Stomach smooth muscle (tissue), 2 donors: ENCODE results near the gene ARL15.

Experiments
- H3K27ac ChIP-seq: one replicate; pipeline ENCODE4 v1.7.0; 2013; ENCODE audit warnings: mild to moderate bottlenecking, low read length, inconsistent platforms
- H3K27me3 ChIP-seq, 2 donors: one replicate each; pipeline ENCODE4 v1.7.0; 2013; ENCODE audit warnings: low read length in 2 of 2; ENCODE audit not compliant: insufficient read depth in 2 of 2, control insufficient read depth in 1 of 2
- H3K36me3 ChIP-seq, 2 donors: one replicate each; pipeline ENCODE4 v1.7.0; 2013; ENCODE audit warnings: low read length in 2 of 2; ENCODE audit not compliant: control insufficient read depth in 2 of 2, insufficient read depth in 2 of 2
- H3K4me1 ChIP-seq: one replicate; pipeline ENCODE4 v1.7.0; 2013; ENCODE audit warnings: low read length; ENCODE audit not compliant: control insufficient read depth, insufficient read depth
- H3K4me3 ChIP-seq, 2 donors: one replicate each; pipeline ENCODE4 v1.7.0; 2013; ENCODE audit warnings: low read length in 2 of 2
- H3K9ac ChIP-seq, 2 donors: one replicate each; pipeline ENCODE4 v1.7.0; 2013; ENCODE audit warnings: low read length in 2 of 2, mild to moderate bottlenecking in 1 of 2
- H3K9me3 ChIP-seq, 2 donors: one replicate each; pipeline ENCODE4 v1.7.0; 2013; ENCODE audit warnings: low read length in 2 of 2; ENCODE audit not compliant: control insufficient read depth in 2 of 2
- donor health status: healthy.
- donor health status: Pancreatic carcinoma.

ARL15 gene

DNA sequence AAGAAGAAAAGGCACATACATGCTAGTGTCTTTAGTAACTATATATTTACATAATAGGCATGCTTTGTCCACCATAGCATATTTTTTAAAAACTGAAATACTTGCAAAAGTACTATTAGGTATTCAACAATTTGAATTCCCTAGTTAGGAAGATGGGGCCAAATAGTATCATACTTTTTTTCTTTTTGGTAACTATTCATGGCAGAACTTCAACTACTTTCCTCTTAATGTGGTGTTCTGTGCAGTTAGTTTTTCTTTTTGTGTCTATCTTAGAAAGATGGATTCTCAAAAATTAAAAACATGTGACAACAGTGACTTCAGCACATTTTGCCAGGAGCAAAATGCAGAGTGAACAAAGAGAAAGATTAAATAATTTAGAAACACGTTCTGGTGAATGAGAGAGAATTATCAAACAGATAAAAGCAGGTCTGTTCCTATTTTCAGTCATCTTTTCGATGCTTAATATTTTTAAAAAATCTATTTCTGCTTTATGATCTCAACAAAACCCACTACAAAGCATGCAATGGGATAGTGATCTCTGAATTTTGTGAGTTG lies 341.1 kb downstream of the ARL15 start:
- H3K36me3 ChIP-seq = no peaks in the 10 kb centered on the region
- H3K4me1 ChIP-seq = no peaks in the 10 kb centered on the region
- no peak overlapping the region for H3K4me3 ChIP-seq
- H3K9ac ChIP-seq = no peak overlapping the region
- no peaks in the 10 kb centered on the region for H3K27me3 ChIP-seq
- no peaks in the 10 kb centered on the region for H3K9me3 ChIP-seq
- no peak overlapping the region for H3K27ac ChIP-seq

DNA sequence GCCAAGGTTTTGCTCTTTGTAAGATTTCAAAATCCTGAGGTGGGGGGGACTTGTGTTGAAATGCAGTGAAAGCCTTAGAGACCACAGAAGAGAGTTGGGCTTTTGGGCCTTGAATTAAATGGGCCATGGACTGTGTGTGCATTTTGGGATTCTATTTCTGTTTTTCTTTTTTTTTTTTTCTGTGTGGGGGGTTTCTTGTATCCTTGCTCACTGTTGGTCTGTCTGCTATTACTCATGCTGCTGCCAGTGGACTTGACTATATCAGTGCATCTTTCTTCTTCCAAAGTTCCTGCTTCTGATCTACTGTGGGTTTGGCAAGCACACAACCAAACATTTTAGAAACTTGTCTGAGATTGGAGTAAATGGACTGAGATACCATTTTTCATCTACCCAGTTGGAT lies 344.9 kb downstream of the ARL15 start:
- no peak overlapping the region for H3K4me3 ChIP-seq
- H3K9me3 ChIP-seq = no peaks in the 10 kb centered on the region
- no peaks in the 10 kb centered on the region for H3K36me3 ChIP-seq
- no peak overlapping the region for H3K9ac ChIP-seq
- no peaks in the 10 kb centered on the region for H3K4me1 ChIP-seq
- no peak overlapping the region for H3K27ac ChIP-seq
- H3K27me3 ChIP-seq = no peaks in the 10 kb centered on the region

DNA sequence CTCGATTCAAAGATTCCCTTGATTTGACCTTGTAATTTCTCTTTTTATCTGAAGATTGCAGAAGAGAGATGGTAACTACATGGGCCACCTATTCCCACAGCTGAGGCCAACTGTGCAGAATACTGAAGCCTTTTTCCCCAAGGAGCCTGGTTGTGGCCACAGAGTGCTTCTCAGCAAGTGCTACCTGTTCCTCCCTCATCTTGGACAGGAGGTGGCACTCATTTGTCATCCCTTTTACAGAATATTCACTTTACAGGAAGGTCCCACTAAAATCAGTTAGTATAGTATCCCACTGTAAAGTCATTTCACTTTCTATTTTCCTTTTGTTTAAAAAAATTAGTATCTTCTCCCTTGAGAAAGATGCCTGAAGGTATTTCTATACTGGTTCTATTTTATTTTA lies 346.4 kb downstream of the ARL15 start:
- H3K27me3 ChIP-seq = no peaks in the 10 kb centered on the region
- H3K4me3 ChIP-seq = no peak overlapping the region
- H3K9ac ChIP-seq = no peak overlapping the region
- H3K4me1 ChIP-seq = no peaks in the 10 kb centered on the region
- H3K27ac ChIP-seq = no peak overlapping the region
- H3K36me3 ChIP-seq = no peaks in the 10 kb centered on the region
- no peaks in the 10 kb centered on the region for H3K9me3 ChIP-seq

DNA sequence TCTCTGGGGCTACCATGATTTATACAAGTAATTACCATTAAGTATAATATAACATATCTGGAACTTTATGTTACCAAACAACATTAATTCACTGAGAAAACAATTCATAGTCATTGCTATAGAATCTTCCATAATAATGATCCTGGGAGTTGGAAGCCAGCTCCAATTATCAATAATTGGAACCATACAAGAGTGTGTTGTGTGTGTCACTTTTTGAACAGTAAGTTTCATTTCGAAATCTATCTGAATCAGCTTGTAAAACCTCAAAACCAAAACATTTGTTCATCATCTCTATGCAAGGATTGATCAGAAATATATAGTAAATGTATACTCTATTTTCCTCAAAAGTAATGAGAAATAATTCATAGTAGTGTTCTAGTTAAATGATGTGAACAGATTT lies 348.1 kb downstream of the ARL15 start:
- Histone ChIP-seq H3K27ac (no peak overlapping the region), H3K9ac (no peak overlapping the region), H3K4me3 (no peak overlapping the region), H3K27me3 (no peaks in the 10 kb centered on the region), H3K9me3 (peaks cover 0 to 2% of the 10 kb centered on the region in 2 donors), H3K4me1 (no peaks in the 10 kb centered on the region), H3K36me3 (no peaks in the 10 kb centered on the region)

DNA sequence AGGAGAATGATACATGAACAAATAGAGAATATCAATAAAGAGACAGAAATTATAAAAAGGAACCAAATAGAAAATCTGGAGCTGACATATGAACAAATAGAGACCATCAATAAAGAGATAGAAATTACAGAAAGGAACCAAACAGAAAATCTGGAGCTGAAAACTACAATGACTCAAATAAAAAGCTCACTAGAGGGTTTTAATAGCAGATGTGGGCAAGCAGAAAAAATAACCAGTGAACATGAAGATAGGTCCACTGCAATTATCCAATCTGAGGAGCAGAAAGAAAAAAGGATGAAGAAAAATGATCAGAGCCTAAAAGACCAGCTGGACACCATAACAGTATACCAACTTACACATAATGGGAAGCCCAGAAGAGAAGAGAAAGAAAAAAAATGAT lies 353.7 kb downstream of the ARL15 start:
- H3K4me3 ChIP-seq = no peak overlapping the region
- no peaks in the 10 kb centered on the region for H3K4me1 ChIP-seq
- peaks cover 0 to 5% of the 10 kb centered on the region in 2 donors for H3K9me3 ChIP-seq
- no peak overlapping the region for H3K27ac ChIP-seq
- no peak overlapping the region for H3K9ac ChIP-seq
- H3K27me3 ChIP-seq = no peaks in the 10 kb centered on the region
- no peaks in the 10 kb centered on the region for H3K36me3 ChIP-seq

DNA sequence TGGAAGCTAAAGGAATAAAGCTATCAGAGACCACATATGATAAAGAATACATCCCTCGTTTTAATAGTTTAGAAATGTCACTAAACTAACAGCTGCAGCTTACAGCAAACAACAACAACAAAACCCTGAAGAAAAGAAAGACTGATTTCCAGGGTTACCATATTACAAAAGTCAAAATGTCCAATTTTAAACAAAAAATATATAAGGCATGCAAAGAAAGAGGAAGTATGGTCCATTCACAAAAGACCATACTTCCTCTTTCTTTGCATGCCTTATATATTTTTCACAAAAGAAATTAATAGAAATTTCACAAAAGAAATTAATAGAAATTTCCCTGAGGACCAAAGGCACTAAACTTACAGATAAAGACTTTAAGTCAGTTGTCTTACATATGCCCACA lies 354.2 kb downstream of the ARL15 start:
- H3K27ac ChIP-seq = no peak overlapping the region
- H3K36me3 ChIP-seq = no peaks in the 10 kb centered on the region
- no peaks in the 10 kb centered on the region for H3K27me3 ChIP-seq
- H3K9me3 ChIP-seq = peaks cover 0 to 5% of the 10 kb centered on the region in 2 donors
- no peak overlapping the region for H3K9ac ChIP-seq
- H3K4me3 ChIP-seq = no peak overlapping the region
- H3K4me1 ChIP-seq = no peaks in the 10 kb centered on the region

DNA sequence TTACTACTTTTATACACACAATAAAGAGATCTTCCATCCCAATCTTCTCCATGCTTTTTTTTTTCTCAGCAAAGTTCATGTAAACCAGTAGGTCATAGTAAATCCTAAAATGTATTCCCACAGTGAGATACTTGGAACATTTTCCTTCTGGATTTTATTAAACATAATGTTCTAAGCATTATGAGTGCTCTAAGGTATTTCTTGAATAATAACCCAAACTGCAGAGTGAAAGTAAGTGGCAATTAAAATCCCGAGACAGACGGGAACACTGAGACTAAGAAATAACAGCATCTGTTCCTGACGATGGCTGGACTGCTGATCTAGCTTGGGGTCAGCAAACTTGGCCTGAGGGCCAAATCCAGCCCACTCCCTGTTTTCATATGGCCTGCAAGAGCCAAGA lies 359.8 kb downstream of the ARL15 start:
- no peaks in the 10 kb centered on the region for H3K4me1 ChIP-seq
- H3K4me3 ChIP-seq = no peak overlapping the region
- no peaks in the 10 kb centered on the region for H3K27me3 ChIP-seq
- no peak overlapping the region for H3K9ac ChIP-seq
- H3K36me3 ChIP-seq = no peaks in the 10 kb centered on the region
- no peak overlapping the region for H3K27ac ChIP-seq
- H3K9me3 ChIP-seq = no peaks in the 10 kb centered on the region

DNA sequence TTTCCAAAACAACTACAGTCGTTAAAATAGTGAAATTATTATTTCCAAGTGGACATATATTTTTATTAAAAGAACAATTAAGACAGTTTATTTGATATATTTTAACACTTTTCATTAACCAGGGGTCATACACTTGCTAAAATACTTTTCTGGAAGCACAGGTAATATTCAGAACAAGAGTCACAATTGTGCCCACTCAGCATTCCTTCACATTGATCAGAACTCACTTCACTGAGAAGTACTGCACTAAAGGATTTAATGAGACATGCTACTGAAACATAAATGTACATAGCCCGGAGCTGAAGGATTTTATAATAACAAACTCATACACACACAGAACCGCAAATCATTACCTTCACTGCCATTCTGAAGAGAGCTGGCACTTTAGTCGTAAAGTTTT lies 361.8 kb downstream of the ARL15 start:
- no peaks in the 10 kb centered on the region for H3K27me3 ChIP-seq
- H3K36me3 ChIP-seq = no peaks in the 10 kb centered on the region
- no peak overlapping the region for H3K4me3 ChIP-seq
- no peaks in the 10 kb centered on the region for H3K9me3 ChIP-seq
- H3K9ac ChIP-seq = no peak overlapping the region
- H3K27ac ChIP-seq = no peak overlapping the region
- H3K4me1 ChIP-seq = no peaks in the 10 kb centered on the region

DNA sequence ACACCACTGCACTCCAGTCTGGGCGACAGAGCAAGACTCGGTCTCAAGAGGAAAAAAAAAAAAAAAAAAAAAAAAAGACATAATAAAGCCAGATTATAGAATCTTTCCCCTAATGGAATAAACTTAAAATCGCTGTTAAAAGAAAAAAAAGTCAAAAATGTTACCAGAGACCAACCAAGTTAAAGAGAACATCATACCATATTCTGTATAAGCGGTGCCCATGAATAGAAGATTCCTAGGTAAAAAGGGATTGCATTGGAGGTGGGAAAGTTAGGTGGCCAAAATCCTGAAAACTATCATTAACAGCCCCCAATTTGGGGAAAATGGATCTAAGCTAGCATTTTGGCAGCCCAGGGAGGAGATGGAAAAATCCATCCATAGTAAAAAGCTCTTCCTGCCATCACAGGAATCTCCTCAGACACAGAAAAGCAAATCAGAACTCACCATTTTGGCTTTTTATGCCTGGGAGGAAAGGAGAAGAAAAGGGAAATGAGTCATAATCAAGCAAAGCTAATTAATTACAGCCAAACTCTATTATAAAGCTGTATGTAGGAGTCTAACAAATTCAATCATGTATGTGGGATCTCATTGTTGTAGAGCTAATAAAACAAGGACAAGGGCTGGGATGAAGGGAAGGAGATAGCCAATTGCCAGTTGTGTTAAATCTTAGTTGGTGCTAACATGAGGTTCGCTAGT lies 363.8 kb downstream of the ARL15 start:
- no peak overlapping the region for H3K27ac ChIP-seq

DNA sequence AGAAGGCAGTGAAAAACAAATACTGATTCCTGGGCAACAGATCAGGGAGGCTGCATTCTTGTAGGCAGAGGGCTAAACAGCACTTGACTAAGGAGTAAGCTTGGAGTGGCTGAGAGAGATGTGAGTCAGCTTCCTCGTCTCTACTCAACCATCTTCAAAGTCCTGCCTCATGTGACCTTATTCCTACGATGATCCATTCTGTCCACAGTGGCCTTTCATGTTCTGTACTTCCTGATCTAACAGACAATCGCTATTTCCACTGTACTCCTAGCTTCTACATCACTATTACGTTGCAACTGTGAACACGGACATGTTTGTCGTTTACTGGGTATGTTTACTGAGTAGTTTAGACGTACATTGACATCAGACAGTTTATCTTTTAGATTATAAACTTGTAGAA lies 365.4 kb downstream of the ARL15 start:
- no peaks in the 10 kb centered on the region for H3K4me1 ChIP-seq
- H3K4me3 ChIP-seq = no peak overlapping the region
- no peak overlapping the region for H3K27ac ChIP-seq
- no peak overlapping the region for H3K9ac ChIP-seq
- no peaks in the 10 kb centered on the region for H3K27me3 ChIP-seq
- H3K36me3 ChIP-seq = no peaks in the 10 kb centered on the region
- no peaks in the 10 kb centered on the region for H3K9me3 ChIP-seq

More for the DNA sequence above, 363.8 kb downstream of the ARL15 start:
- no peaks in the 10 kb centered on the region for H3K9me3 ChIP-seq
- no peak overlapping the region for H3K9ac ChIP-seq
- no peak overlapping the region for H3K4me3 ChIP-seq
- no peaks in the 10 kb centered on the region for H3K4me1 ChIP-seq
- H3K27me3 ChIP-seq = no peaks in the 10 kb centered on the region
- no peaks in the 10 kb centered on the region for H3K36me3 ChIP-seq

DNA sequence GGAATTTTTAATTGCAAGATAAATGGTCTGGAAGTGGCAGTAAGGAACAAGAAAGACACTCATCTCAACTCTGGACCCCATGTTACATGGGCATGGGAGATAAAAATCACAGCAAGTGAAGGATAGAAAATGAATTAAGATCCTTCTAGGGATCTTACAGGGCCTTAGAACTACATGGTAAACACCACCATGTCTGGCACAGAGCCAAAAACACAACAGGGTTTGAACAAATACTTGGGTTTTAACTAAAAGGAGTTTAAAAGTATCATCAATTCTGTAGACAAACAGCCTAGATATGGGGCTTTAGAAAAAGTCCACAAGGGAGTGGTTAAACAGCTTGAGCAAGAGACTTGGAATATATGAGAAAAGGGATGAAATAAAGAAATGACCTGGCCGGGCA lies 366.4 kb downstream of the ARL15 start:
- H3K4me3 ChIP-seq = no peak overlapping the region
- no peaks in the 10 kb centered on the region for H3K27me3 ChIP-seq
- no peaks in the 10 kb centered on the region for H3K4me1 ChIP-seq
- H3K9me3 ChIP-seq = no peaks in the 10 kb centered on the region
- H3K27ac ChIP-seq = no peak overlapping the region
- no peak overlapping the region for H3K9ac ChIP-seq
- no peaks in the 10 kb centered on the region for H3K36me3 ChIP-seq
